ENCODE results near the gene AQP7. TPM values are rescaled to one million over a fixed set of nuclear protein-coding genes. Genes with fewer than 3 reads are reported as not detected.
"Not testable (repeated sequence)": the region's sequence is repeated elsewhere in the genome, so short reads cannot be mapped to it uniquely, and the experiment has no call there.

The AQP7 gene
- total RNA-seq (2014; rRNA removed; shearing (Covaris generic)) (not detected in 2 replicates), total RNA-seq (2022) (1.4 and 2.2 TPM in 2 replicates), Bru-seq, nascent RNA (not detected), BruChase-seq, experiment 1, labeled RNA remaining after a 6-hour chase (percentile 10 among the genes with signal in this experiment), BruChase-seq, experiment 2, labeled RNA remaining after a 2-hour chase (not detected)
- long read RNA-seq, result 0 reads

GRCh38 chr9:33402371-33402770, at the start of gene AQP7:
AQP7 (minus strand) TSS chr9:33402568; CDS start chr9:33401262, 1,306 bp downstream.
- H3K9me2 ChIP-seq (ENCODE audit: insufficient read depth, low read length); H3K9me3 ChIP-seq (ENCODE audit: low read length); H3K27ac ChIP-seq (ENCODE audit: low read depth, low read length, poor library complexity, severe bottlenecking); H4K20me1 ChIP-seq (ENCODE audit: insufficient read depth, low read length); H3K4me2 ChIP-seq (ENCODE audit: low read length); H3K4me1 ChIP-seq (ENCODE audit: insufficient read depth, low read length, poor library complexity, severe bottlenecking); DNase-seq (ENCODE audit: low spot score); H3K36me3 ChIP-seq (ENCODE audit: insufficient read depth, low read length); POLR2A ChIA-PET; BruUV-seq (replicated peaks); H3K4me3 ChIP-seq (ENCODE audit: low read depth, low read length, poor library complexity, severe bottlenecking); H3K79me2 ChIP-seq (ENCODE audit: insufficient read depth, low read depth, low read length): not testable (repeated sequence)
- CTCF ChIA-PET (ENCODE audit: unreplicated experiment), result interaction anchor here (0.9 to 1.4 kb wide), 2 partner anchors 65 to 71 kb away, joined by 9 to 10 read pairs; partner anchors contain the start of gene NOL6
- intact Hi-C loops (cut with micrococcal nuclease; ENCODE audit: unreplicated experiment), result loop anchor here (5.0 kb wide), 1 partner anchor 115 kb away; no protein-coding TSS in a partner anchor
- peak within 1 kb of the TSS; percentile 66; the same call in 1 of the 2 replicates for H2AFZ ChIP-seq (ENCODE audit: low read length)

DNA sequence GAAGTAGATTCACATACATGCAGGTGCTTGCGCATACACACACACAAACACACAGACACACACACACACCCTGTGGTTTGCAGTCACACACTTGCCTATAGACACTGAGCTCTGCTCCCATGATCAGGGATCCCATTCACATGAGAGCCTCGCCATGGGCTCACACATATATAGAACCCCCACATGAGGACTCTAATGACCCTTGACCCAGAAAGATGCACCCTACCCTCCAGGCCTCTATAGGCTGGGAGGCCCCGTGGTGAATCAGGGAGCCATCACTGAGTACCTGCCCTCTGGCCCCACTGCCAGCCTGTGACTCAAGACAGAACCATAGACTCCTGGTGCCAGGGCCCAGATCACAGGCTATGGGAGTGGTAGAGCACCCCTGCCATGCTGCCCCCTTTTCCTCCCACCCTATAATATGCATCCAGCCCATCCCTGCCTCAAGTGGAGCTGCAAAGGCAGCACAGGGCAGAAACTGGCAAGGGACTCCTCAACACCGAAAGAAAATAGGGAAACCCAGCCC, 48.3 kb upstream of the AQP7 start:
- CTCF ChIA-PET (ENCODE audit: unreplicated experiment), result interaction anchor here (0.6 to 3.7 kb wide), 2 partner anchors 22 to 224 kb away, joined by 3 to 28 read pairs; partner anchors contain the start of gene NOL6
- H3K79me2 ChIP-seq (ENCODE audit: insufficient read depth, low read depth, low read length), result no peaks in the 10 kb centered on the region
- no peak overlapping the region for H3K27ac ChIP-seq (ENCODE audit: low read depth, low read length, poor library complexity, severe bottlenecking)
- peaks cover 50% of the 10 kb centered on the region for H3K4me1 ChIP-seq (ENCODE audit: insufficient read depth, low read length, poor library complexity, severe bottlenecking)
- TF ChIP-seq CTCF (conservative IDR thresholded peaks at IDR 0.05; ENCODE audit: low read length), result no peak
- TF ChIP-seq EZH2phosphoT487 (IDR thresholded peaks at IDR 0.05; ENCODE audit: borderline replicate concordance, low read depth, low read length), result no peak
- H3K4me2 ChIP-seq (ENCODE audit: low read length), result no peak overlapping the region
- no peaks in the 10 kb centered on the region for H3K9me2 ChIP-seq (ENCODE audit: insufficient read depth, low read length)
- no peak for DNase-seq (ENCODE audit: low spot score)
- no peaks in the 10 kb centered on the region for H4K20me1 ChIP-seq (ENCODE audit: insufficient read depth, low read length)
- POLR2A ChIA-PET, result interaction anchor here (0.6 to 8.6 kb wide), 2 partner anchors 23 to 41 kb away, joined by 3 to 50 read pairs; partner anchors contain the start of gene NOL6
- no TSS peak for BruUV-seq (replicated peaks)
- no peaks in the 10 kb centered on the region for H3K9me3 ChIP-seq (ENCODE audit: low read length)
- no peak overlapping the region for H3K4me3 ChIP-seq (ENCODE audit: low read depth, low read length, poor library complexity, severe bottlenecking)
- H3K36me3 ChIP-seq (ENCODE audit: insufficient read depth, low read length), result no peaks in the 10 kb centered on the region
- H2AFZ ChIP-seq (ENCODE audit: low read length), result no peak overlapping the region
- intact Hi-C loops (cut with micrococcal nuclease; ENCODE audit: unreplicated experiment), result no loop called here

DNA sequence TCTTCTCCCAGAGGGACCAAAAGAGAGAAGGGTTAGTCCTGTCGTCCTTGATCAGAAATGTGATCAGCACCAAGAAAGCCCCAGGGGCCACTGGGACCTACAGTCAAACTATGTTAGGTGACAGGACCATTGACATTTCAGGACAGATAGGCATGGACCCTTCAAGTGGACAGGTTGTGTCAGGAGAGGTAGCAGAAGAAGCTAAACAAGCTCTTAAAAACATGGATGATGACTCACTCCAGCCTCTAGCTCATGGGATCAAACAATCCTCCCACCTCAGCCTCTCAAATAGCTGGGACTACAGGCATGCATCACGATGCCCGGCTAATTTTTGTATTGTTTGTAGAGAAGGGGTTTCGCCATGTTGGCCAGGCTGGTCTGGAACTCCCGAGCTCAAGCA, 47.3 kb upstream of the AQP7 start:
- Histone ChIP-seq H3K4me1 (ENCODE audit: insufficient read depth, low read length, poor library complexity, severe bottlenecking) (peaks cover 53% of the 10 kb centered on the region), H4K20me1 (ENCODE audit: insufficient read depth, low read length) (no peaks in the 10 kb centered on the region), H3K4me3 (ENCODE audit: low read depth, low read length, poor library complexity, severe bottlenecking) (no peak overlapping the region), H3K27ac (ENCODE audit: low read depth, low read length, poor library complexity, severe bottlenecking) (no peak overlapping the region), H3K79me2 (ENCODE audit: insufficient read depth, low read depth, low read length) (no peaks in the 10 kb centered on the region), H3K9me2 (ENCODE audit: insufficient read depth, low read length) (no peaks in the 10 kb centered on the region), H2AFZ (ENCODE audit: low read length) (no peak overlapping the region), H3K9me3 (ENCODE audit: low read length) (no peaks in the 10 kb centered on the region), H3K36me3 (ENCODE audit: insufficient read depth, low read length) (no peaks in the 10 kb centered on the region), H3K4me2 (ENCODE audit: low read length) (no peak overlapping the region)
- ChIA-PET POLR2A (interaction anchor here (8.6 kb wide), 1 partner anchor 24 kb away, joined by 50 read pairs; the partner anchor contains the start of gene NOL6), CTCF (ENCODE audit: unreplicated experiment) (no interaction called here)
- BruUV-seq (replicated peaks), result no TSS peak
- TF ChIP-seq CTCF (conservative IDR thresholded peaks at IDR 0.05; ENCODE audit: low read length) (no peak), EZH2phosphoT487 (IDR thresholded peaks at IDR 0.05; ENCODE audit: borderline replicate concordance, low read depth, low read length) (no peak)
- no peak for DNase-seq (ENCODE audit: low spot score)
- intact Hi-C loops (cut with micrococcal nuclease; ENCODE audit: unreplicated experiment), result no loop called here
